Measurements from ENCODE around the gene SNX5.

Gene SNX5

DNA sequence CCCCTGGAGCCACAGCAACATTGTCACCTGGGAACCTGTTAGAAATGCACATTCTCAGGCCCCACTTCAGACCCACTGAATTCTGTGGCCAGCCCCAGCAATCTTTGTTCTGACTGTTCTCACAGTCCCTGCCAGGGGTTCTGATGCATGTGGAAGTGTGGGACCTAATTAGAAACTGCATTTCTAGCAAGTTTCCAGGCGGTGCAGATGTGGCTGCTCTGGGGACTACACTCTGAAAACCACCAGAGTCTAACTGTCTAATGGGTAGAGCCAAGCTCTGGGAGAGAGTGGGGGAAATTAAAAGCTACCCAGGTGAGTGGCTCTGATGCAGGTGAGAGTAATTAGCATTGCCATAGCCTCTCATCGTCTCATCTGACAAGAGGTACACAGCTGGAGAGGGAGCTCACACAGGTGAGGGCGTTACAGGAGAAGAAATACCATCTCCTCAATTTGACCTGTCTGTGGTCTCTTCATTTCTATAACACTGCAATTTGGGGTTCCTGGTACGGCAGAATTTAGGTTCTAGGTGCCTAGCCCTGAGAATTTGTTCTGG, 66.0 kb downstream of the SNX5 start:
- no peak for ATAC-seq
- no peaks in the 10 kb centered on the region for H3K9me3 Mint-ChIP-seq

DNA sequence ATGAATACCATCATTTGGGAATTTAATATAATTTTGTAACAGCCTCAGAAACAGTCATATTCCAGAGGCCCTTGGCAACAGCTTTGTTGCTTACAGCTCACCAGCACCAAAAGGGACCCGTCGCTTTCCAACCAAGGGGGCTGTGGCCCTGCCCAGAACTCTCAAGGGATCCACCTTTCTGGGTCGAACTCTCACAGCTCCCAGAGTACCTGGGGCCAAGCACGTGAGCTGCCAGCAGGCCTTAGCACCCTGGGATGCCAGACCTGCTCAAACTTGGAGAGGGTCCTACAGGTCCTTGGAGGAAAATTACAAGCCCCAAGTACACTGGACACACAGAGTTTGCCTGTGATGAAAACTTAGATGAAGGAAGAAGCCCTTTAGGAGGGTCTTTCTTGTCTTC, 66.6 kb downstream of the SNX5 start:
- no peaks in the 10 kb centered on the region for H3K36me3 Mint-ChIP-seq
- no peak for DNase-seq (ENCODE audit: low spot score in 2 of 2)
- H3K4me1 Mint-ChIP-seq = peaks cover 21% of the 10 kb centered on the region
- H3K9me3 Mint-ChIP-seq = no peaks in the 10 kb centered on the region
- no peak overlapping the region for H3K4me3 Mint-ChIP-seq
- H3K27ac Mint-ChIP-seq = no peak overlapping the region
- ATAC-seq = no peak

More for the DNA sequence above, 66.0 kb downstream of the SNX5 start:
- H3K36me3 Mint-ChIP-seq = no peaks in the 10 kb centered on the region
- no peak overlapping the region for H3K27ac Mint-ChIP-seq
- H3K4me3 Mint-ChIP-seq = peak overlapping the region; percentile 2
- H3K4me1 Mint-ChIP-seq = peaks cover 18% of the 10 kb centered on the region
- DNase-seq (ENCODE audit: low spot score in 2 of 2) = no peak

DNA sequence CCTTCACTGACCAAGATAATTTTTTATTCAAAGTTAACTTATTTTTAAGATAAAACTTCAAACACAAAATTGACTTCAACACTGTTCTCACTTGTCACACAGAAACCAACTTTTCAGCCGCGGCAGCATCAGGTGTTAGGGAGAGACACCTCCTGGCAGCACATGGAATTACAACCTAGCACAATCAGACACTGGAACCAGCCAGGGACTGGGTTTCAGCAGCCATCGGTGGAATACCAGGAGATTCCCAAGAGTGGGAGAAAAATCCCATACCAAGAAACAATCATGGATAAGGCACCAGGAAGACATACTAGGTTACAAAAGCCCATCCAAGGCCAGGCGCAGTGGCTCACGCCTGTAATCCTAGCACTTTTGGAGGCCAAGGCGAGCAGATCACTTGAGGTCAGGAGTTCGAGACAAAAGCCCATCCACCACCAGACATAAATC, 70.0 kb downstream of the SNX5 start:
- Mint-ChIP-seq H3K27ac (no peak overlapping the region), H3K9me3 (no peaks in the 10 kb centered on the region), H3K36me3 (no peaks in the 10 kb centered on the region), H3K4me3 (no peak overlapping the region), H3K4me1 (peaks cover 32% of the 10 kb centered on the region)
- ATAC-seq (peak; percentile 42), DNase-seq (ENCODE audit: low spot score in 2 of 2) (peak; percentile 49 to 77)

DNA sequence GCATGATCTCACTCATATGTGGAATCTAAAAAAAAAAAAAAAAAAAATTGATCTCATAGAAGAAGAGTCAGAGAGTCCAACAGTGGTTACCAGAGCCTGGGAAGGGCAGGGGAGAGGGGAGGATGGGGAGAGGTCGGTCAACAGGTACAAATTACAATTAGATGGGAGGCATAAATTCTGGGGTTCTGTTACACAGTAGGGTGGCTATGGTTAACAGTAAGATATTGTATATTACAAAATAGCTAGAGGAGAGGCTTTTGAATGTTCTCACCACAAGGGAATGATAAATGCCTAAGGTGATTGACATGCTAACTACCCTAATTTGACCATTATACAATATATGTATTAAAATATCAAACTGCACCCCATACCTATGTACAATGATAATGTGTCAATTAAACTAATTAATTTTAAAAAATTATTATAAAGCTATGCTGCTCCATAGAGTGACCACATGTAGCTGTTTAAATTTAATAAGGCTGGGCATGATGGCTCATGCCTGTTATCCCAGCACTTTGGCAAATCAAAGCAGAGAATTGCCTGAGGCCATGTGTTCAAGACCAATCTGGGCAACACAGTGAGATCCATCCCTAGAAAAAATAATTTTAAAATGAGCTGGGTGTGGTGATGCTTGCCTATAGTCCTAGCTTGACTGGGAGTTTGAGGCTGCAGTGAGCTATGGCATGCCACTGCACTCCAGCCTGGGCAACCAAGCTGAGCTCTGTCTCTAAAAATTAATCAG, 70.9 kb downstream of the SNX5 start:
- H3K4me1 Mint-ChIP-seq = peaks cover 26% of the 10 kb centered on the region
- no peaks in the 10 kb centered on the region for H3K36me3 Mint-ChIP-seq
- H3K4me3 Mint-ChIP-seq = no peak overlapping the region
- DNase-seq (ENCODE audit: low spot score in 2 of 2) = no peak
- no peak for ATAC-seq
- H3K9me3 Mint-ChIP-seq = no peaks in the 10 kb centered on the region
- H3K27ac Mint-ChIP-seq = no peak overlapping the region

DNA sequence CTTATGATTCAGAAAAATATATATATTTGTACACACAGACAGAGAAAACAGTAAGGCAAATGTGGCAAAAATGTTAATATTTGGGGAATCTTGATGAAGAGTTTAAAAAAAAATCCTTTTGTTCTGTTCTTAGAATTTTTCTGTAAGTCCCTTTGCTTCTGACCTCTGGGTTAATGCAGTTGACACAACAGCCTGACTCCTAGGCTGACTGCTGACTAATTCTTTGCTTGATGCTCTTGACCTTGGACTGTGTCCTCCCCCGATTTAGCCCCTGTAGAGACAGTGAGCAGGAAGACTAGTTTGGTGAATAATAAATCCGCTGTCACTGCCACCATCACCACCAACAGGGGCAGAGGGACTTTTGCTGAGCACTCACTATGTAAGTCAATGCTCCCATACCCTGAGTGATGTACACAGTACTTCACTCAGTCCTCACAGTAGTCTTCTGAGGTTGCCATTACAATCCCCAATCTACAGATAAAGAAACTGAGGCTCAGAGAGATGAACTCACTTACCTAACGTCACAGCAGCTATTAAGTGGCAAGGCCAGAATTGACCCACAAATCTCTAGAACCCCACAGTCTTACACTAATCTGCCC, 71.7 kb downstream of the SNX5 start:
- Mint-ChIP-seq H3K36me3 (no peaks in the 10 kb centered on the region), H3K4me3 (peak overlapping the region; percentile 49), H3K4me1 (peaks cover 21% of the 10 kb centered on the region), H3K9me3 (no peaks in the 10 kb centered on the region), H3K27ac (no peak overlapping the region)
- ATAC-seq = peak; percentile 91
- DNase-seq (ENCODE audit: low spot score in 2 of 2) = no peak

DNA sequence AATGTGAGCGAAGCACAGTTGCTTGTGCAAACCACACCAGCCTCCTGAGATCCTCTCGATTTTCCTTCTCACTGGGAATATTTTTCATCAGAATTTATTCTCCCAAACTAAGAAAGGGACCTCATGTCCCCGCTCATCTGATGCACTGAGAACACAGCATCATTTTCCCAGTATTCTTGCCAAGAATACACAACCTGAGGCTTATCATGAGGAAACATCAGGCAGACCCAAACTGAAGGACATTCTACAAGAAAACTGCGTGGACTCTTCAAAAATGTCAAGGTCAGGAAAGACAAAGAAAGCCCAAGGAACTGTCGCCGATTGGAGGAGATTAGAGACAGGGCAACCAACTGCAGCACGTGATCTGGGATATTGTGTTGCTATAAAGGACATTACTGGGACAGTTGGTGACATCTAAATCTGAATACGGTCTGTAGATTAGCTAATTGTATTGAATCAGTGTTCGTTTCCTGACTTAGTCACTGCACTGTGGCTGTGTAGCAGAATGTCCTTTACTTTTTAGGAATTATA, 72.3 kb downstream of the SNX5 start:
- H3K4me1 Mint-ChIP-seq = peaks cover 21% of the 10 kb centered on the region
- H3K27ac Mint-ChIP-seq = no peak overlapping the region
- H3K36me3 Mint-ChIP-seq = no peaks in the 10 kb centered on the region
- no peaks in the 10 kb centered on the region for H3K9me3 Mint-ChIP-seq
- DNase-seq (ENCODE audit: low spot score in 2 of 2) (no peak), ATAC-seq (no peak)
- peak overlapping the region; percentile 49 for H3K4me3 Mint-ChIP-seq

DNA sequence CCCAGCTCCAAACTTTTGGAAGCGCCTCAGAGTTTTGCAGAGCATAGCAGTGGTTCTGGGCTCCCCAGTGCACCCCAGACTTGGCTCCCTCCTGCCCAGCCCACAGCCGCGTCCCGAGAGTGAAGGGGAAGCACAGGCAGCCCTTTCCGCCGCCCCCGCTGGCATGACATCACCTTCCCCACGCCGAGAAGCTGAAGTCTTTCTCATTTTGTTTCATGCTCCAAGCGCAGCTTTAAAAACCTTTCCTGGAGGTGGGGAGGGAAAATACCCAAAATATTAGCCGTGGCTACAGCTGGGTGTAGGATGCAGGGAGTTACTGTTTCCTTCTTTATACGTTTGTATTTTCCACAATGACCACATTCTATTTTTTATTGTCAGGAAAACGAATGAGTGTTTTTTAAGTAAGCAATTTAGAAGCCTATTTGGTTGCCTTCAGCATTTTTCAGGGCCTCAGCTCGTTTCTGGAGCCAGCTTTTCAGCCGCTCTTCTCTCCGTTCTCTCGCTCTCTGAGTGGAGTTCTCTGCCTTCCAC, 72.9 kb downstream of the SNX5 start:
- Mint-ChIP-seq H3K36me3 (no peaks in the 10 kb centered on the region), H3K27ac (peak overlapping the region; percentile 43), H3K4me3 (peak overlapping the region; percentile 49), H3K9me3 (no peaks in the 10 kb centered on the region), H3K4me1 (peaks cover 21% of the 10 kb centered on the region)
- peak; percentile 83 for ATAC-seq
- peak; percentile 53 to 61 for DNase-seq (ENCODE audit: low spot score in 2 of 2)

DNA sequence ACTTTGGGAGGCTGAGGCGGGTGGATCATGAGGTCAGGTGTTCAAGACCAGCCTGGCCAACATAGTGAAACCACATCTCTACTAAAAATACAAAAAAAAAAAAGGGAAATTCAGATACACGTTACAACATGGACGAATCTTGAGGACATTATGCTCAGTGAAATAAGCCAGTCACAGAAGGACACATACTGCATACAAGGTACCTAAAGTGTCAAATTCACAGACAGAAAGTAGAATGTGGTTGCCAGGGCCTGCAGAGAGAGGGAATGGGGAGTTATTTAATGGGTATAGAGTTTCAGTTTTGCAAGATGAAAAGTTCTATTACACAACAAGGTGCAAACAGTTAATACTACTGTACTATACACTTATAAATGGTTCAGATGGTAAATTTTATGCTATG, 75.1 kb downstream of the SNX5 start:
- Mint-ChIP-seq H3K4me3 (no peak overlapping the region), H3K36me3 (no peaks in the 10 kb centered on the region), H3K4me1 (peaks cover 21% of the 10 kb centered on the region), H3K9me3 (peaks cover 2% of the 10 kb centered on the region), H3K27ac (no peak overlapping the region)
- ATAC-seq (no peak), DNase-seq (ENCODE audit: low spot score in 2 of 2) (no peak)

DNA sequence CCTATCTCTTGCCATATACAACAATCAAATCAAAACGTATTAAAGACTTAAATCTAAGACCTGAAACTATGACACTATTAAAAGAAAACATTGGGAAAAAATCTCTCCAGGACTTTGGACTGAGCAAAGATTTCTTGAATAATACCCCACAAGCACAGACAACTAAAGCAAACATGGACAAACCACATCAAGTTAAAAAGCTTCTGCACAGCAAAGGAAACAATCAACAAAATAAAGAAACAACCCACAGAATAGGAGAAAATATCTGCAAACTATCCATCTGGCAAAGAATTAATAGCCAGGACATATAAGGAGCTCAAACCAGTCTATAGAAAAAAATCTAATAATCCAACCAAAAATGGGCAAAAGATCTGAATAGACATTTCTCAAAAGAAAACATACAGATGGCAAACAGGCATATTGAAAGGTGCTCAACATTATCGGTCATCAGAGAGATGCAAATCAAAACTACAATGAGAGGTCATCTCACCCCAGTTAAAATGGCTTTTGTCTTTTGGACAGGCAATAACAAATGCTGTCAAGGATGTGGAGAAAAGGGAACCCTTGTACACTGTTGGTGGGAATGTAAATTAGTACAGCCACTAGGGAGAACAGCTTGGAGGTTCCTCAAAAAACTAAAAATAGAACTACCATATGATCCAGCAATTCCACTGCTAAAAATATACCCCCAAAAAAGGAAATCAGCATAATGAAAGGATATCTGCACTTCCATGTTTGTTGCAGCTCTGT, 76.2 kb downstream of the SNX5 start:
- Mint-ChIP-seq H3K27ac (no peak overlapping the region), H3K36me3 (no peaks in the 10 kb centered on the region), H3K4me1 (peaks cover 21% of the 10 kb centered on the region), H3K4me3 (no peak overlapping the region), H3K9me3 (peaks cover 2% of the 10 kb centered on the region)
- DNase-seq (ENCODE audit: low spot score in 2 of 2) (no peak), ATAC-seq (no peak)
